ENCODE data around the gene ATP6V1F. TPM values are rescaled to one million over a fixed set of nuclear protein-coding genes. Genes with fewer than 3 reads are reported as not detected.

ATP6V1F gene
- total RNA-seq, 1 experiment from 2014 or later = 125 TPM

DNA sequence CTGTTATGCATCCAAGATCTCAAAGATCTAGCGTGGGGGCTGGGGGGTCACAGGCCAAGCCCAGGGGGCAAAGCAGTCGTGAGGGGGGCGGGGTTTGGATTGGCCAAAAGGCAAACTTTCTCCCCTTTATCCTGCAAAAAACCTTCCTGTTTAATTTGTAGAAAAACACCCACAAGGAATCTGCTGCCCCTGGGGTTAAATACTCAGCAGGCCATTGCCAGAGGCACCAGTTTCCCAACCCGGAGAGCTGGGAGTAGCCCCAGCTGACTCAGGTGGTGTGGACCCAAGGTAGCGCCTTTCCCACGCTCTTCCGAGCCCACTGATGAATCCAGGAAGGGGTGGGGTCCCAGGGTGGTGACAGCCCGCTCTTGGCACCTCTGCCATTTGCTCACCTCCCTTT, 26.5 kb downstream of the ATP6V1F start:
- Mint-ChIP-seq H3K9me3 (ENCODE audit: unreplicated experiment) (no peaks in the 10 kb centered on the region), H3K36me3 (ENCODE audit: insufficient read depth, unreplicated experiment) (no peaks in the 10 kb centered on the region), H3K27me3 (ENCODE audit: insufficient read depth, unreplicated experiment) (no peaks in the 10 kb centered on the region), H3K4me1 (ENCODE audit: insufficient read depth, unreplicated experiment) (peaks cover 10% of the 10 kb centered on the region), H3K27ac (ENCODE audit: low read depth, unreplicated experiment) (no peak overlapping the region), H3K4me3 (ENCODE audit: unreplicated experiment) (no peak overlapping the region)
- ChIA-PET POLR2A (interaction anchor here (0.8 to 1.3 kb wide), 2 partner anchors 8 to 166 kb away, joined by 3 to 6 read pairs; partner anchors contain the start of gene TNPO3), CTCF (interaction anchor here (0.7 kb wide), 1 partner anchor 413 kb away, joined by 3 read pairs; the partner anchor contains the start of gene METTL2B)
- no TSS peak for BruUV-seq (replicated peaks)
- peak; percentile 69 for DNase-seq (ENCODE audit: unreplicated experiment)
- TF ChIP-seq, protein P1, sequence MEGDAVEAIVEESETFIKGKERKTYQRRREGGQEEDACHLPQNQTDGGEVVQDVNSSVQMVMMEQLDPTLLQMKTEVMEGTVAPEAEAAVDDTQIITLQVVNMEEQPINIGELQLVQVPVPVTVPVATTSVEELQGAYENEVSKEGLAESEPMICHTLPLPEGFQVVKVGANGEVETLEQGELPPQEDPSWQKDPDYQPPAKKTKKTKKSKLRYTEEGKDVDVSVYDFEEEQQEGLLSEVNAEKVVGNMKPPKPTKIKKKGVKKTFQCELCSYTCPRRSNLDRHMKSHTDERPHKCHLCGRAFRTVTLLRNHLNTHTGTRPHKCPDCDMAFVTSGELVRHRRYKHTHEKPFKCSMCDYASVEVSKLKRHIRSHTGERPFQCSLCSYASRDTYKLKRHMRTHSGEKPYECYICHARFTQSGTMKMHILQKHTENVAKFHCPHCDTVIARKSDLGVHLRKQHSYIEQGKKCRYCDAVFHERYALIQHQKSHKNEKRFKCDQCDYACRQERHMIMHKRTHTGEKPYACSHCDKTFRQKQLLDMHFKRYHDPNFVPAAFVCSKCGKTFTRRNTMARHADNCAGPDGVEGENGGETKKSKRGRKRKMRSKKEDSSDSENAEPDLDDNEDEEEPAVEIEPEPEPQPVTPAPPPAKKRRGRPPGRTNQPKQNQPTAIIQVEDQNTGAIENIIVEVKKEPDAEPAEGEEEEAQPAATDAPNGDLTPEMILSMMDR (IDR thresholded peaks at IDR 0.05; ENCODE audit: unreplicated experiment) = no peak
- intact Hi-C loops (cut with micrococcal nuclease) = no loop called here

DNA sequence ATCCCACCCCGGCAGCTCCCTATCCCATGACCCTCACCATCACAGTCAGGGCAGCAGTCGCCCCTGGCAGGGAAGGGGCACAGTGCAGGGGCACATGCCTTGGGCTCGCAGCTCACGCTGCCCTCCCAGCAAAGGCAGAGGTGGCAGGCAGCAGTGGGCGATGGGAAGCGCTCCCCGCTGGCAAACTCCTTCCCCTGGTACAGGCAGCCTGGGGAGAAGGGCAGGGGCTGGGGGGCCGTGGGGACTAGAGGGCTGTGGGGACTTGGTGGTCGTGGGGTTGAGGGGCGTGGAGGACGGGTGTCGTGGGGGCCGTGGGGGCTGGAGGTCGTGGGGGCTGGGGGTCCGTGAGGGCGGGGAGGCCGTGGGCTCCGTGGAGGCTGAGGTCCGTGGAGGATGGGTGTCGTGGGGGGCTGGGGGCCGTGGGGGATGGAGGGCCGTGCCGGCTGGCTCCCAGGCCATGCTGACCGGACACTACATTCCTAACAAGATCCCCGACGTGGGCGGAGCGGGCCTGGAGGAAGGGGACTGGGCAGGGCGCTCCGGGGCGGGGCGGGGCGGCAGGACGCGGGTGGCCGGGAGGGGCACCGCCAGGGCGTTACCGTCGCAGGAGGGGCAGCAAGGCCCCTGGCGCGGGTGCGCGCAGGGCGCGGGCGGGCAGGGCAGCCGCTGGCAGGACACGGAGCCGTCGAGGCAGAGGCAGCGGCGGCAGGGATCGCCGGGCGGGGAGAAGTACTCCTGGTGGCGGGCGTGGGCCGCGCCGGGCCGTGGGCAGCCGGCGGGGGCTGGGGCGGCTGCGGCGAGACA, 27.9 kb downstream of the ATP6V1F start:
- TF ChIP-seq, protein P1 (IDR thresholded peaks at IDR 0.05; ENCODE audit: unreplicated experiment) = no peak
- intact Hi-C loops (cut with micrococcal nuclease) = no loop called here
- Mint-ChIP-seq H3K9me3 (ENCODE audit: unreplicated experiment) (no peaks in the 10 kb centered on the region), H3K27me3 (ENCODE audit: insufficient read depth, unreplicated experiment) (no peaks in the 10 kb centered on the region), H3K4me1 (ENCODE audit: insufficient read depth, unreplicated experiment) (peaks cover 10% of the 10 kb centered on the region), H3K4me3 (ENCODE audit: unreplicated experiment) (no peak overlapping the region), H3K27ac (ENCODE audit: low read depth, unreplicated experiment) (no peak overlapping the region), H3K36me3 (ENCODE audit: insufficient read depth, unreplicated experiment) (no peaks in the 10 kb centered on the region)
- peak; percentile 29 for DNase-seq (ENCODE audit: unreplicated experiment)
- CTCF ChIA-PET = interaction anchor here (0.6 kb wide), 2 partner anchors 12 to 161 kb away, joined by 3 to 6 read pairs; no protein-coding TSS in a partner anchor
- BruUV-seq (replicated peaks) = no TSS peak
- POLR2A ChIA-PET = no interaction called here

DNA sequence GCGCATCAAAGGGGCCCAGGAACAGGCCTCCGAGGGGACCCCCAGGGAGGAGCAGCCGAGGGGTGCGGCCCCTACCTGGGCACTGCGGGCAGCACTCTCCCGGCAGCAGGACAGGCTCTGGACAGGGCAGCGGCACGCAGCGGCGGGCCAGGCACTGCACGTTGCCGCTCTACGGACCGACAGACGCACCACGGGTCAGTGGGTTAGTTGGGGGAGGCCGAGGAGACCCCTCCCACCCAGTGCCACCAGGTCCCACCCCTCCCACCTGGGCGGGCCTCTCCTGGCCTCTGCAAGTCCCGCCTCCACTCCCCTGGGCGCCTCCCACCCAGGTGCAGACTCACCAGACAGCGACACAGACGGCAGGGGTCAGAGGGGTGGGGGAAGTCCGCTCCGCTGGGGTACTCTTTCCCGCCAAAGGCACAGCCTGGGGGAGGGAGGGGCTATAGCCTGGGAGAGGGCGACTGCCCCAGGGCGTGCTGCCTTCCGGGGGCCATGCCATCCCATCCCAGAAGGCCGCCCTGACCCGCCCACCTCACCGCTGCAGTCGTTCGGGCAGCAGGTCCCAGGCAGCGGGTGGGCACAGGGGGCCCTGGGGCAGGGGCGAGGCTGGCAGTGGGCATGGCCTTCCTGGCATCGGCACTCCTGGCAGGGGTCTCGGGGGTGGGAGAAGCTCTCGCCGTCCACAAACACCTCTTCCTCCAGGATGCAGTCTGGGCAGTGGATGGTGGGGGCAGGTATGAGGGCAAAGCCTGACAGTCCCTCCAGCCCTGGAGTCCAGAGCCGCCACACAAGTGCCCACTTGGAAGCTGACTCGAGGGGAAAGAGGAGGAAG, 28.7 kb downstream of the ATP6V1F start:
- no peak overlapping the region for H3K4me3 Mint-ChIP-seq (ENCODE audit: unreplicated experiment)
- H3K9me3 Mint-ChIP-seq (ENCODE audit: unreplicated experiment) = no peaks in the 10 kb centered on the region
- no peak for DNase-seq (ENCODE audit: unreplicated experiment)
- POLR2A ChIA-PET = interaction anchor here (1.4 to 2.1 kb wide), 3 partner anchors 12 to 71 kb away, joined by 4 to 10 read pairs (median 8); partner anchors contain the start of gene ATP6V1F
- no TSS peak for BruUV-seq (replicated peaks)
- H3K27me3 Mint-ChIP-seq (ENCODE audit: insufficient read depth, unreplicated experiment) = no peaks in the 10 kb centered on the region
- intact Hi-C loops (cut with micrococcal nuclease) = no loop called here
- TF ChIP-seq, protein P1 (IDR thresholded peaks at IDR 0.05; ENCODE audit: unreplicated experiment) = no peak
- H3K27ac Mint-ChIP-seq (ENCODE audit: low read depth, unreplicated experiment) = no peak overlapping the region
- H3K4me1 Mint-ChIP-seq (ENCODE audit: insufficient read depth, unreplicated experiment) = peaks cover 10% of the 10 kb centered on the region
- no peaks in the 10 kb centered on the region for H3K36me3 Mint-ChIP-seq (ENCODE audit: insufficient read depth, unreplicated experiment)
- CTCF ChIA-PET = interaction anchor here (0.7 to 2.1 kb wide), 2 partner anchors 8 to 66 kb away, joined by 3 to 8 read pairs; no protein-coding TSS in a partner anchor

DNA sequence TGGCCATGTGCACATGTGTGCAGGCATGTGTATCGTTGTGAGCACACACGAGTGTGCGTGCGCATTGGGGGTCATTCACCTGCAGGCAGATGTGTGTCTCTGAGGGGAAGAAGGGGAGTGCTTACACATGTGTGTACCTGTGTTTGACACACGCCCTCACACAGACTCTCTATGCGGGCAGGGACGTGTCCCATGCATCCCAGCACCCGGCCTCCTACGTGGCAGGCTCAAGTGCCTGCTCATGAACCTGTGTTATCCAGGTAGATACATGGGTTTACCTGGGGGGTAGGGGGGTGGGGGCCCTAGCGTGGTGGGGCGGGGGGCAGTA, 29.2 kb downstream of the ATP6V1F start:
- ChIA-PET CTCF (interaction anchor here (0.7 to 2.1 kb wide), 2 partner anchors 8 to 66 kb away, joined by 3 to 8 read pairs; no protein-coding TSS in a partner anchor), POLR2A (interaction anchor here (1.4 to 2.1 kb wide), 3 partner anchors 12 to 71 kb away, joined by 4 to 10 read pairs (median 8); partner anchors contain the start of gene ATP6V1F)
- Mint-ChIP-seq H3K4me3 (ENCODE audit: unreplicated experiment) (no peak overlapping the region), H3K9me3 (ENCODE audit: unreplicated experiment) (no peaks in the 10 kb centered on the region), H3K4me1 (ENCODE audit: insufficient read depth, unreplicated experiment) (peaks cover 12% of the 10 kb centered on the region), H3K27ac (ENCODE audit: low read depth, unreplicated experiment) (no peak overlapping the region), H3K27me3 (ENCODE audit: insufficient read depth, unreplicated experiment) (no peaks in the 10 kb centered on the region), H3K36me3 (ENCODE audit: insufficient read depth, unreplicated experiment) (no peaks in the 10 kb centered on the region)
- TF ChIP-seq, protein P1 (IDR thresholded peaks at IDR 0.05; ENCODE audit: unreplicated experiment) = no peak
- no TSS peak for BruUV-seq (replicated peaks)
- intact Hi-C loops (cut with micrococcal nuclease) = no loop called here
- no peak for DNase-seq (ENCODE audit: unreplicated experiment)

Measured in MCF 10A (cell line).